ENCODE data around the gene MRTFA. TPM values are rescaled to one million over a fixed set of nuclear protein-coding genes. Genes with fewer than 3 reads are reported as not detected.

Gene MRTFA
- total and polyA plus RNA-seq, 8 donors = 11.1 to 706 (median 61.2) TPM

- TF ChIP-seq POLR2A (IDR thresholded peaks at IDR 0.05) (no peak), POLR2AphosphoS5 (IDR thresholded peaks at IDR 0.05) (no peak), EP300 (IDR thresholded peaks at IDR 0.05) (no peak)
- H3K4me3 ChIP-seq = no peak overlapping the region
- peaks cover 0 to 28% (median 15%) of the 10 kb centered on the region in 4 donors for H3K36me3 ChIP-seq
- H3K27me3 ChIP-seq = no peaks in the 10 kb centered on the region
- H3K27ac ChIP-seq = no peak overlapping the region
- WGBS, 5 donors = 90 to 96% (median 95%) methylated on average over 7 of the region's 7 CpGs
- H3K4me1 ChIP-seq = peaks cover 0 to 15% (median 5%) of the 10 kb centered on the region in 4 donors
- no peaks in the 10 kb centered on the region for H3K9me3 ChIP-seq
- DNase-seq = no peak
- intact Hi-C loops (cut with DNase I; ENCODE audit: low total_unique reads) = no loop called here
These were observed 83.4 kb downstream of the MRTFA start for GRCh38 chr22:40553014-40553554.

- H3K4me3 ChIP-seq = no peak overlapping the region
- 88 to 96% (median 94%) methylated on average over 9 of the region's 9 CpGs for WGBS, 5 donors
- intact Hi-C loops (cut with DNase I; ENCODE audit: low total_unique reads) = no loop called here
These were observed 84.4 kb downstream of the MRTFA start for GRCh38 chr22:40552070-40552469.

GRCh38 chr22:40547729-40548143 is 88.8 kb downstream of the MRTFA start:
- peaks cover 0 to 40% (median 24%) of the 10 kb centered on the region in 4 donors for H3K36me3 ChIP-seq
- H3K9me3 ChIP-seq = no peaks in the 10 kb centered on the region
- no peaks in the 10 kb centered on the region for H3K27me3 ChIP-seq
- 92 to 96% (median 95%) methylated on average over 4 of the region's 4 CpGs for WGBS, 5 donors
- peaks cover 3 to 10% (median 5%) of the 10 kb centered on the region in 4 donors for H3K4me1 ChIP-seq
- intact Hi-C loops (cut with DNase I; ENCODE audit: low total_unique reads) = no loop called here
- H3K4me3 ChIP-seq = no peak overlapping the region
- TF ChIP-seq POLR2AphosphoS5 (IDR thresholded peaks at IDR 0.05) = no peak
- TF ChIP-seq EP300 (IDR thresholded peaks at IDR 0.05) = no peak
- no peak for TF ChIP-seq CTCF (IDR thresholded peaks at IDR 0.05)
- no peak for TF ChIP-seq POLR2A (IDR thresholded peaks at IDR 0.05)
- no peak for DNase-seq
- H3K27ac ChIP-seq = no peak overlapping the region

More at GRCh38 chr22:40552070-40552469, 84.4 kb downstream of the MRTFA start:
- no peak for DNase-seq
- Histone ChIP-seq H3K36me3 (peaks cover 0 to 33% (median 15%) of the 10 kb centered on the region in 4 donors), H3K27me3 (no peaks in the 10 kb centered on the region), H3K9me3 (no peaks in the 10 kb centered on the region), H3K27ac (no peak overlapping the region), H3K4me1 (peaks cover 0 to 10% (median 4%) of the 10 kb centered on the region in 4 donors)
- TF ChIP-seq POLR2AphosphoS5 (IDR thresholded peaks at IDR 0.05) = no peak
- TF ChIP-seq POLR2A (IDR thresholded peaks at IDR 0.05) = no peak
- no peak for TF ChIP-seq CTCF (IDR thresholded peaks at IDR 0.05)
- no peak for TF ChIP-seq EP300 (IDR thresholded peaks at IDR 0.05)

- DNase-seq = no peak
- Histone ChIP-seq H3K9me3 (no peaks in the 10 kb centered on the region), H3K27me3 (no peaks in the 10 kb centered on the region), H3K36me3 (peaks cover 0 to 13% (median 9%) of the 10 kb centered on the region in 4 donors), H3K4me3 (no peak overlapping the region), H3K4me1 (peaks cover 3 to 23% (median 13%) of the 10 kb centered on the region in 4 donors), H3K27ac (no peak overlapping the region)
- TF ChIP-seq POLR2A (IDR thresholded peaks at IDR 0.05) (no peak), CTCF (IDR thresholded peaks at IDR 0.05) (no peak), EP300 (IDR thresholded peaks at IDR 0.05) (no peak)
- WGBS, 5 donors = 93 to 98% (median 97%) methylated on average over 2 of the region's 2 CpGs
- intact Hi-C loops (cut with DNase I; ENCODE audit: low total_unique reads) = no loop called here
These were observed 91.8 kb downstream of the MRTFA start for GRCh38 chr22:40544758-40545157.
